Astrocyte of the cerebellum (primary cell): ENCODE data around the gene SRSF7.
A peak's percentile ranks its signal among the peaks of the same experiment; 100 is the strongest.

Experiments used
- DNase-seq: peaks from one replicate; pipeline ENCODE4 v3.0.0-alpha.2; 2011; ENCODE audit warnings: low read depth
- H3K4me3 ChIP-seq: 2 replicates; pipeline ENCODE4 v1.5.1; 2011; ENCODE audit warnings: mild to moderate bottlenecking, low read depth, low read length, moderate library complexity
- CTCF ChIP-seq: IDR thresholded peaks from 2 replicates; pipeline ENCODE4 v1.5.1; 2012; ENCODE audit warnings: low read length, low read depth, moderate library complexity, mild to moderate bottlenecking; ENCODE audit errors: missing control alignments
- in situ Hi-C: cut with HindIII; loops from 2 replicates; pipeline ENCODE4 v1.10.0; 2017; ENCODE audit warnings: low sequenced_read_pairs

SRSF7 gene

DNA sequence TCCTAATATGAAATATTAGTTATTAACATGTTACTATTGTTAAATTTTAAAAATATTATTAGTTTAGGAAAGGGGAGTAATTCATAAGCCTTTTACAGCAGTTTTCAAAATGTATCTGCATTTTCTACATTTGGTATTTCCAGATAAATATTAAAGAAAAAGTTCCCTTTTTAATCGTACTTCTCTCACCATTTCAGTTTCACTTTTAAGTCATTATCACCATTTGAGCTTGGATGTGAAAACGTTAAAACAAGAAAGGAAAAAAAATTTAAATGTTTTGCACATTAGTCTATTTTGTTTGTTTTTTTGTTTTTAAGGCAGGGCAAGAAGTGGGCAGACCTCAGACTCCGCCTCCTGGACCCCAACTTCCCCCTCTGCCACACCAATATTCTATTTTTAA is 3.3 kb upstream of the SRSF7 start:
- H3K4me3 ChIP-seq: no peak overlapping the region
- in situ Hi-C loops: no loop called here
- DNase-seq: no peak
- no peak for TF ChIP-seq CTCF

GRCh38 chr2:38754049-38754448 is 2.9 kb upstream of the SRSF7 start:
- DNase-seq: no peak
- in situ Hi-C loops: no loop called here
- TF ChIP-seq CTCF: no peak
- H3K4me3 ChIP-seq: no peak overlapping the region

DNA sequence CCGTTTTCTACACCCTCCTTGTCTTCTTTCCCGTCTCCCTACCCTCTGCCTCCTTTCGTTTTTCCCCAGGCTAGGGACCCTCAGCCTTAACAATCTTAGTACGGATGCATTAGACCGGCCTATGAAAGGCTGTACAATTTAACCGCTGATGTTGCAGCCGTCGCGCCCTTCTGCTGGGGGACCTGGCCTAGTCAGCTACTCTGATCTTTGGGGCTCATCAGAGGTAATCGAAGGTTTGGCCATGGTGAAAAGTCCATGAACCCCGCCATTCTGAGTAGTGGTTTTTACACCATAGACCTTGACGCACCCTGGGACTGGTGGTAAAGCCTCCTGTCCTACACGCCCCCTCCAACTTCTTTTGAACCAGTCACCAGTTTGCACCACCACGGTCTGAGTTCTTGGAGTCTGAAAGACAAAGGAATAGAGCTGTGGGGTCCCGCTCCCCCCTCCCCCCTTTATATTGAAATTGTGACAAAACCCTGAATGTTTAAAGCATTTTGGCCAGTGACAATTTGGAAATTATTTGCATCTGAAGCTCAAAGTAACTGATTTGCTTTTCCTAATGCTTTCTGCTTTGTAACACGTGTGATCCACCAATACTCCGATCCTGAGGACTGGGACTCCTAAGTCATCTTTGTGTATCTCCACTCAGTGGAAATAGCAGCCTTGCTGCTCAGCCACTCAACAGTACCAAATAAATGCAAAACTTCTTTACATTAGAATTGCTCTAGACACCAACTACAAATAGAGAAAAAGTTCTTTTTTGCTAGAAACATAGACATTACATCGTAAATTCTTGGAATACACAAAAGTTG is 642 bp upstream of the SRSF7 start:
- peak overlapping the region; percentile 97 for H3K4me3 ChIP-seq
- no peak for DNase-seq
- in situ Hi-C loops: no loop called here
- no peak for TF ChIP-seq CTCF

GRCh38 chr2:38750011-38750890 is 910 bp downstream of the SRSF7 start:
- no peak for DNase-seq
- in situ Hi-C loops: no loop called here
- peak overlapping the region; percentile 97 for H3K4me3 ChIP-seq
- TF ChIP-seq CTCF: no peak

DNA sequence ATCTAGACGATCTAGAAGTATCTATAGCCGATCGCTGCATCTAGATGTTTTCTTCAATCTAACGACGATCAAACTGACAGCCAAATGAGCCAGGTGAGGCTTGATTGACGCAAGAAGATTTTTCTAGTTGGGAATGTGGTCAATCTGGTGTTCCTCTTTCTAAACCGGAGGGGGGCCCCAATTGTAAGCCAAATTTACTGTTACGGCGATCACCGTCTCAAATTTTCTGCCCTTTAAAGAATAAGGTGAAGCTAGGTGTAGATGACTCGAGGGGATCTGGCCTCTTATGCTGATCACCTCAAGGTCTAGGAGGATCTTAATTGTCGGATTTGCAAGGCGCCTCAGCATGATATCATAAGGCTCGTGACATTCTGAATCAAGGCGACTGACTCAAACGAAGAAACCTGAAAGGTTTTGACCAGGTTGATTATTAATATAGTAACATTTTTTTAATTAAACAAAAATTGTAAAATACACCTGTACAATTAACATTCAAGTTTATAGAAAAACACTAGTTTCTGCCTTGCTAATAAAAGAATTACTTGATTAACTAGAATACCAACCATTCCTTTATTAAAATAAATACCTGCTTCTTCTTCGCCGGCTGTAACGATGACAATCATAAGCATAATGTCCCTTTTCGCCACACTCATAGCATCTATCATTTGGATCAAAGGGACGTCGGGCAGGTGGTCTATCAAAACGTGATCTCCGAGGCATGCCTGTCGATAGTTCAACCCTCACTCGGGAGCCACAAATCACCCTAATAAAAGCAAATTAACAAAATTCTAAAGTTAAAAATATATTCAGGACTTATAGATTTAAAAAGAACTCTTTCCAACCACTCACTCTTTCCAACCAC is 2.0 kb downstream of the SRSF7 start:
- in situ Hi-C loops: loop anchor here (25.0 kb wide), 2 partner anchors 437 to 687 kb away; no protein-coding TSS in a partner anchor
- DNase-seq: no peak
- no peak for TF ChIP-seq CTCF

DNA sequence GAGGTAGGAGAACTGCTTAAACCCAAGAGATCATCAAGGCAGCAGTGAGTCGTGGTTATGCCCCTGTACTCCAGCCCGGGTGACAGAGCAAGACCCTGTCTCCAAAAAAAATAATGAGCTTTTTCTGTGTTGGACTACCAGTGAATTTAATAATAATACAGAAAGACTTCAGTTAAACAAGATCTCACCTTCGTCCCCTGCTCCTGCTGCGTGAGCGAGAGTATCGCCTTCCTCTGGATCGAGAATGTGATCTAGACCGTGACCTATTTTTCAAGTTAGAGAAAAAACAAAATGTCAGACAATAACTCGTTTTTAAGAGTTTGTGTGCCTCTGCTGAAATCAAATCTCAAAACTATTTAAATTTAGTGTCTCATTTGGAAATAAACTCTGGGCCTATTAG is 2.8 kb downstream of the SRSF7 start:
- no peak for DNase-seq
- no peak overlapping the region for H3K4me3 ChIP-seq
- no peak for TF ChIP-seq CTCF
- in situ Hi-C loops: loop anchor here (25.0 kb wide), 2 partner anchors 436 to 686 kb away; no protein-coding TSS in a partner anchor

More for the DNA sequence above, 2.0 kb downstream of the SRSF7 start:
- peak overlapping the region; percentile 97 for H3K4me3 ChIP-seq
